HG02840 (cell line): ENCODE measurements around the gene OAS1.
A peak's percentile ranks its signal among the peaks of the same experiment; 100 is the strongest.
"Not testable (repeated sequence)": the region's sequence is repeated elsewhere in the genome, so short reads cannot be mapped to it uniquely, and the experiment has no call there.

Experiments
- ATAC-seq: cut with Tn5 transposase; IDR thresholded peaks from one replicate; pipeline ENCODE4 v1.9.1; 2021; ENCODE audit warnings: mild to moderate bottlenecking, moderate library complexity, moderate number of reproducible peaks; ENCODE audit not compliant: unreplicated experiment, low FRiP score

The OAS1 gene

GRCh38 chr12:112933129-112933505 is 26.4 kb downstream of the OAS1 start:
- ATAC-seq, result no peak

DNA sequence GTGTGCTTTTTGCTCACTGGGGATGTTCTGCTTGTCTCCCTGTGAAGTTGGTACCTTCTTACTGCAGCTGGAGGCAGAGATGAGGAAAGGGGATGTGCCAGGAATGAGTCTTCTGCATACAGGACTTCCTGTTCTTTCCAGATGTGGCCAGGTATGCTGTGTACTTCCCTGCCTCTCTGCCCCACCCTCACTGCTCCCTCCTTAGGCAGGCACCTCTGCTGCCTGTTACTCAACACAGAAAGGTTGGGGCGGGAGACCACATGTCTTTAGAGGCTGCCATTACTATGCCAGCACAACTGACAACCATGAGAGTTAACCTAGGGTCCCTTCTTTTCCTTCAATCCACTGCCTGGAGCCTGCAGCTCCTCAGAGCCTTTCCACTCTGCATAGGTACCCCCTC is 29.5 kb downstream of the OAS1 start:
- no peak for ATAC-seq

DNA sequence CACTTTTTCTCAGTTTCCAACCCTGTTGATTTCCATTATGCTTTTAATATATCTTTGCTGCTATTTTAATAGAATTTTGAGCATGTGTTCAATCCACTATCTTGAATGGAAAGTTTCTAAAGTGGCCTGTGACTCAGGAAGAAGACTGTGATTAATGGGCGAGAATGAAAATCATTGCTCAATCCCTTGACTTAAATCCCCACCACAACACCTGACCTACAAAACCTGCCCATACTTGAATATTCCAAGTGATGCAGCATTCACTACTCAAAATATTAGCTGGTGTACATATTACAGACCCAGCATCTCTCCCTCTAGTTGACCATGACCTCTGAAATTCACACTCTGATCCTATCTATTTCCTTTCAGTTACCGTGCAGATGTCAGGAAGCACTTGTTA is 30.2 kb downstream of the OAS1 start:
- no peak for ATAC-seq

- no peak for ATAC-seq
Measured at GRCh38 chr12:112937741-112938719, 31.3 kb downstream of the OAS1 start, which contains the start of gene OAS3. TSS of gene OAS3 (plus strand) at chr12:112938474. CDS start at chr12:112938531, 57 bp downstream.

DNA sequence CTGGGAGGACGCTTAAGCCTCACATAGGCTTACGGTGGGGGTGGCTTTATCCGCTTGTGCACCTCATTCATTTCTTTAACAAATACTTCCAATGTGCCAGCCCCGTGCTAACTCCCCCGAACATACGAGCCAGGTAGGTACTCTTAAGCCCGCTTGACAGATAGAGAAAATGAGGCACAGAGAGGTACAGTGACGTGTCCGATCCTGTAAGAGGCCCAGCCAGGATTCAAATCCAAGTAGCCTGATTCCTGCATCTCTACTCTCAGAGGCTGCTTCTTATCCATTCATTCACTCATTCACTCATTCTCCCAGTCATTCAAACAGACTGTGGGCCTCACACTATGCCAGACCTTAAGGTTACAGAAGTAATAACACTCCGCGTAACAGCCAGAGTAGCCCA is 32.0 kb downstream of the OAS1 start:
- ATAC-seq, result no peak

DNA sequence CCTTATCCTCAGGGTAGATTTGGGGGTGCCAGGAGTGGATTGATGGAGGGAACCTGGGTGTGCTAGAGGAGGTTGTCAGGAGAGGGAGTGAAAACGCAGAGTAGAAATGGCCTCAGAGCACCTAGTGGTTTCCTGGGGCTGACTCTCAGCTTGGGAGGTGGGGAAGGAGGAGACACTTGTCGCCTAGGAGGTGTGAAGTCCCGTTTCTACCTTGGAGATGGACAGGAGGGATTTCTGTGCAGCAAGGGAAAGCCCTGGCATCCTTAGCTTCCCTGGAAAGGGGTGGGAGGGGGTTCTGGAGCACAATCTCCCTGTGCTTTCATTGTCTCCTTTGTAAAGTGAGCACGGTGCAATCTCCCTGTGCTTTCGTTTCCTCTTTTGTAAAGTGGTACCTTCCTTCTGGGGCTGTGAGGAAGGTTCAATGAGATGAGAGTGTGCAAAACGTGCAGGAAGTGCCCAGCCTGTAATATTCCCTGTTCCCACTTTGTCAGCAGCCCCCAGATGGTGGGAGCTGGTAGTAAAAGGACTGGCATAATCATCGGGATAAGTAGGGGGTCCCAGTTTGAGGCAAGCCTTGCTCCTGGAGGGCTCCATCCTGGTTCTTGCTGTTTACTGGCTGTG is 33.1 kb downstream of the OAS1 start:
- ATAC-seq, result peak; percentile 55

- ATAC-seq, result no peak
Measured at GRCh38 chr12:112941528-112942335, 35.0 kb downstream of the OAS1 start.

GRCh38 chr12:112942572-112942971 is 35.8 kb downstream of the OAS1 start:
- ATAC-seq, result no peak

GRCh38 chr12:112944024-112944690 is 37.4 kb downstream of the OAS1 start:
- no peak for ATAC-seq

DNA sequence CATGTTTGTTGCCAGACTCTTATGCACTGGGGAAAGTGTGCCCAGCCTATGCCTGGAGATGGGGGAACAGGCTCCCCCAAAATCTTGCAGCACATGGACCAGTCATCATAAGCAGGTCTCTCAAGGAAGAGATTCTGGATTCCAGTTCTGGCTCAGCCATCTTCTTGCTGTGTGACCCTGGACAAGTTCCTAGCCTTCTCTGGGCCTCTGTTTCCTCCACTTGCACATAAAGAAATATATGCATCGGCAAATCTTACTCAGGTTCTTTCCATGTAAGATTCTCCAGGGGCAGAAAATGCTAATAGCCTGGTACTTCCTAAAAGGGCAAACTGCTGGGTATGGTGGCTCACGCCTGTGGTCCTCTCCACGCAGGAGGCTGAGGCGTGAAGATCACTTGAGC is 38.8 kb downstream of the OAS1 start:
- no peak for ATAC-seq

DNA sequence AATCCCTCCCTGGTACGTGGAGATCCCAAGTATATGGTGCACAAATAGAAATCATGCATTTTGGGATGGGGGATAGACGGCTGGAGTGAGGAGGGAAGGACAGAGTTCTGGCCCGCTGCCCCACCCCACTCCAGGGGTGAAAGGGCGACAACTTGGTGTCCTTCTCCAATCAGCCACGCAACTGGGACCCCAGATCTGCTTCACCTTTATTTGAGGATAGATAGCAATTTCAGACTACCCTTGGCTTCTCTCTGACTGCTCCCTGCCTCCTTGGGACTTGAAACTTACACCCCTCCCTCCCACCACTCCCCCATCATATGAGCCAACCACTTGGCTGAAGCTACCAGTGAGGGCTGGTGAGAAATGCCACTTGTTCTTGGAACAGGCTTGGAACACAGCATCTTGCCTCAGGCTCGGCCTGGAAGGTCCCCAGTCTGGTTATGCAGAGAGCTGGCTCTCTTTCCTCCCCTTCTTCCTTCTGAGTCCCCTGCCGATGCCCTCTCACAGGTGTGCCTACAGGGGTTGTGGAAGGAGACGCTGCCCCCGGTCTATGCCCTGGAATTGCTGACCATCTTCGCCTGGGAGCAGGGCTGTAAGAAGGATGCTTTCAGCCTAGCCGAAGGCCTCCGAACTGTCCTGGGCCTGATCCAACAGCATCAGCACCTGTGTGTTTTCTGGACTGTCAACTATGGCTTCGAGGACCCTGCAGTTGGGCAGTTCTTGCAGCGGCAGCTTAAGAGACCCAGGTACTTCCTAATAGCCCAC is 39.7 kb downstream of the OAS1 start:
- no peak for ATAC-seq

DNA sequence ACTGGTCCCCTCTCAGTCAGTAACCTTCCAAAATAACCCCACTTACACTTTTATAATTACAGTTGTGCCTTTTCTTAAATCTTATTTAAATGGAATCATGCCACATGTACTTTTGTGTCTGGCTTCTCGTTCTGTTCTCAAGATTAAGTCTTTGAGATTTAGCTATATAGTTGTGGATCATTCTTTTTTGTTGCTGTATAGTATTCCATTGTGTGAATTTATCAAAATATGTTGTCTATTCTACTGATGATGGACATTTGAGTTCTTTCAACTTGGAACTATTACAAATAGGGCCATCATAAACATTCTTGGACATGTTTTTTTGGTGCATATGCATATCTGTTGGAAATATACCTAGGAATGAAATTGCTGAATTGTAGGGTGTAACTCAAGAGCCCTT is 40.6 kb downstream of the OAS1 start:
- no peak for ATAC-seq

- no peak for ATAC-seq
Measured at GRCh38 chr12:112947761-112948160, 41.0 kb downstream of the OAS1 start.

DNA sequence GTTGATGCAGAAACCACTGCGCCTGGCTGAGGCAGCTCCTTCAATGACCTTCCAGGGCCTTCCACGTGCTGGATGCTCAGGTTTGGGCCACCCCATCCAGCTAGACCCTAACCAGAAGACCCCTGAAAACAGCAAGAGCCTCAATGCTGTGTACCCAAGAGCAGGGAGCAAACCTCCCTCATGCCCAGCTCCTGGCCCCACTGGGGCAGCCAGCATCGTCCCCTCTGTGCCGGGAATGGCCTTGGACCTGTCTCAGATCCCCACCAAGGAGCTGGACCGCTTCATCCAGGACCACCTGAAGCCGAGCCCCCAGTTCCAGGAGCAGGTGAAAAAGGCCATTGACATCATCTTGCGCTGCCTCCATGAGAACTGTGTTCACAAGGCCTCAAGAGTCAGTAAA is 42.0 kb downstream of the OAS1 start:
- no peak for ATAC-seq

- no peak for ATAC-seq
Measured at GRCh38 chr12:112950701-112951100, 43.9 kb downstream of the OAS1 start.

- ATAC-seq, result not testable (repeated sequence)
Measured at GRCh38 chr12:112957125-112957524, 50.4 kb downstream of the OAS1 start.

GRCh38 chr12:112961074-112961473 is 54.3 kb downstream of the OAS1 start:
- ATAC-seq, result no peak

DNA sequence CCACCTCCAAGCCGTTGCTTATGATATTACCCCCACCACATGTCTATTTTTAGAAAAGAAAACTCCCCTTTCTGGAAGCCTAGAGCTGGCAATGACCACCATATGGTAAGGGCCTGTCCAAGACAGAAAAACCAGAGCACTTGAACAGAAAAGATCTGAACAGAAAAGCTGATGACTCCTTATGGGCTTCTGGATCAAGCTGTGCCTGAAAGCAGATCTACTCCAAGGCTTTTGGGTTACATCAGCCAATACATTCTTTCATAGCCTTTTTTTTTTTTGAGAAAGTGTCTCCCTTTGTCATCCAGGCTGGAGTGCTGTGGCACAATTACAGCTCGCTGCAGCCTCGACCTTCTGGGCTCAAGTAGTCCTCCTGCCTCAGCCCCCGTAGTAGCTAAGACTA is 54.8 kb downstream of the OAS1 start:
- ATAC-seq, result no peak

GRCh38 chr12:112962561-112962960 is 55.8 kb downstream of the OAS1 start:
- no peak for ATAC-seq
